Activated CD8-positive, alpha-beta memory T cell treated with anti-CD3 and anti-CD28 coated beads for 36 hours (primary cell): ENCODE data around the gene MTMR10. TPM values are rescaled to one million over a fixed set of nuclear protein-coding genes. Genes with fewer than 3 reads are reported as not detected.

Experiments used
- CTCF ChIA-PET: fragments of 350-600 bp; sonication (Branson Sonifier 250); formaldehyde crosslinking; loops from one replicate; lab custom pipeline; 2021; ENCODE audit warnings: antibody characterized with exemption; lab: Charles Lee
- POLR2A ChIA-PET: fragments of 350-600 bp; sonication (Branson Sonifier 250); formaldehyde crosslinking; loops from one replicate; lab custom pipeline; 2021; ENCODE audit warnings: antibody characterized with exemption; lab: Charles Lee
- total RNA-seq, 2 experiments: library from RNA; stranded (reverse); gene quantifications; one replicate each; pipeline ENCODE4 v1.2.3, GENCODE V29; 2021

The MTMR10 gene
- total RNA-seq, 2 experiments from 2014 or later = 15.6 to 15.8 TPM

GRCh38 chr15:31016446-31016915, 25.1 kb upstream of the MTMR10 start:
- ChIA-PET CTCF (interaction anchor here (0.6 kb wide), 1 partner anchor 153 kb away, joined by 4 read pairs; no protein-coding TSS in a partner anchor), POLR2A (no interaction called here)

GRCh38 chr15:31014608-31014925, 23.1 kb upstream of the MTMR10 start:
- CTCF ChIA-PET = interaction anchor here (0.6 kb wide), 1 partner anchor 17 kb away, joined by 3 read pairs; no protein-coding TSS in a partner anchor
- POLR2A ChIA-PET = no interaction called here

DNA sequence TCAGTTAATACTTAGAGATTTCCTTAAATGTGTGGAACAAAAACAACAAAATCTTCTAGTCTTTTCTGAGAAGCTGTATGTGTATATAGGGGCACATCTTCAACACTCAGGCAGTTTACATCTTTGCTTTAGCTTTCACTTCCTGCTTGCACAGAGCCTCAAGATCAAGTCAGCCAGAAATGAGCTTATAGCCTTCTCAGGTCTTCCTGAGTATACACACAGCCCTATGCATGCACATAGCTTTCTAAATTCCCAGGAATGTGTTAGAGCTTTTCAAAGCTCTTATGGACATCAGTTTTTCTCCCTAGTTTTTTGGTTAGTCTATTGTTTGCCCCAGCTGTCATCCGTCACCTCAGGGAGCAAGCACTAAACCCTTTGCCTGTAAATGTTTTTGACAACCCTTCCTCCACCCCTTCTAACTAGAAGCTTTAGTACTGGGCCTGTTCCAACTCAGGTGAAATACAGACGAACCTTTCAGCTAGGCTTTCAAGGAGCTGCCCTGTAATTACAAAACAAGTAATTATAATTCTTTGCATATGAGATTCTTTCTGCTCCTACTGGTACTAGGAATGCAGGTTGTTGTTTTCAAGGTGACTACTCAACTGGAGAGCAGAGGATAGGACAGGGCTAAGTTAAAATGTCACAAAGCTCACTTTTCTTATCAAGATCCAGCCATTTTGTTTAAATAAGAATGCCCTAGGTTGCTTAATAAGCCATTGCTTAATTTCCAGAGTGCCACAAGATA, 22.6 kb upstream of the MTMR10 start:
- ChIA-PET CTCF (interaction anchor here (0.6 kb wide), 1 partner anchor 18 kb away, joined by 3 read pairs; no protein-coding TSS in a partner anchor), POLR2A (no interaction called here)

DNA sequence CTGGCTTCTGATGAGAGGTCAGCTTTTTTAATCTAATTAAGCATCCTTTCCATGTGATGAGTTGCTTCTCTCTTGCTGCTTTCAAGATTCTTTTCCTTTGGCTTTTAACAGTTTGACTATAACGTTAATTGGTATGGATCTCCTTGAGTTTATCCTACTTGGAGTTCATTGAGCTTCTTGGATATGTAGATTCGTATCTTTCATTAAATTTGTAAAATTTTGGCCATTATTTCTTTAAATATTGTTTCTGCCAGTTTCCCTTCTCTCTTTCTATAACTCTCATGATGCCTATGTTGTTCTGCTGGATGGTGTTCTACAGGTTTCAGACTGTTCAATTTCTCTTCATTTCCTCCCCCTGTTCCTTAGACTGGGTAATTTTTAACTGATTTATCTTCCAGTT, 21.0 kb upstream of the MTMR10 start:
- ChIA-PET CTCF (no interaction called here), POLR2A (no interaction called here)

DNA sequence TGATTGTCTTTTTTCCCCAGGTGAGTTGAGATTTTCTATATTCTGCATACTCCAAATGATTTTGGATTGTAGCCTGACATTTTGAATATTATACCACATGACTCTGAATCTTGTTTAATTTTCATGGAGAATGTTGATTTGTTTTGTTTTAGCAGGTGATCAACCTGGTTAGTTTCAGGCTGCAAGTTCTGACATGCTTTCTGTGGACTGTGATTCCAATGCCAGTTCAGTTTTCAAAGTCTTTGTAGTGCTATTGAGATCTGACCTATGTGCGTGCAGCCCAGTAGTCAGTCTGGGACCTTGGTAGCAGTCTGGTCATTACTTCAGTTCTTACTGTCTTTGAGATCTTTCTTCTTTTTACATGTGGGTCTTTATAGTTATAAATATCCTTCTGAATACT, 18.6 kb upstream of the MTMR10 start:
- ChIA-PET CTCF (no interaction called here), POLR2A (no interaction called here)

GRCh38 chr15:31005660-31006059, 14.2 kb upstream of the MTMR10 start:
- POLR2A ChIA-PET = no interaction called here
- CTCF ChIA-PET = no interaction called here

DNA sequence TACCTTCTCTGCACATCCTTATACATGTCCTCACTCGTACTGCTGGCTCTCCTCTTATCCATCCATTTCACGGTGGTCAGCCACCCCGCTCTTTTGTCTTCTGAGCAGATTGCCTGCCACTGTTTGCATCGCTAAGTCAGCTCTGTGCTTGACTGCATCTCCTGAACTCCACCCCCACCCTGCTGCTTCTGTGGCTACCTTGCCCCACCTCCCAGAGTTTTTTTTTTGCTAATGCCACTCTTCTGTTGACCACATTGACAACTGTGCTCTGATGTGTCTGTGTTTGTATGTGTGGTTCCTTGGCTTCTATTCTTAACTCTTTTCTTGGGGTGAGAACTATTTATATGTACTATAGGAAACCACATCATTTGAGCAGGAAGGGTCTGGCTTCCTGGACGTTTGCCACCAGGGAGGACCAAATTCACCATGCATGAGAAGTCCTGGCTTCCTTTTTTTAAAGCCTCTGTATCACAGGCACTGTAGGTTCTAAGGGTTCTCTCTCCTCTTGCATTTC, 12.8 kb upstream of the MTMR10 start:
- POLR2A ChIA-PET = no interaction called here
- CTCF ChIA-PET = no interaction called here

- CTCF ChIA-PET = no interaction called here
- POLR2A ChIA-PET = no interaction called here
These were observed 10.3 kb upstream of the MTMR10 start for GRCh38 chr15:31001702-31002101.

- POLR2A ChIA-PET = no interaction called here
- CTCF ChIA-PET = no interaction called here
These were observed 8.3 kb upstream of the MTMR10 start for GRCh38 chr15:30999729-31000128.

GRCh38 chr15:30997270-30997669, 5.8 kb upstream of the MTMR10 start:
- POLR2A ChIA-PET = no interaction called here
- CTCF ChIA-PET = no interaction called here

DNA sequence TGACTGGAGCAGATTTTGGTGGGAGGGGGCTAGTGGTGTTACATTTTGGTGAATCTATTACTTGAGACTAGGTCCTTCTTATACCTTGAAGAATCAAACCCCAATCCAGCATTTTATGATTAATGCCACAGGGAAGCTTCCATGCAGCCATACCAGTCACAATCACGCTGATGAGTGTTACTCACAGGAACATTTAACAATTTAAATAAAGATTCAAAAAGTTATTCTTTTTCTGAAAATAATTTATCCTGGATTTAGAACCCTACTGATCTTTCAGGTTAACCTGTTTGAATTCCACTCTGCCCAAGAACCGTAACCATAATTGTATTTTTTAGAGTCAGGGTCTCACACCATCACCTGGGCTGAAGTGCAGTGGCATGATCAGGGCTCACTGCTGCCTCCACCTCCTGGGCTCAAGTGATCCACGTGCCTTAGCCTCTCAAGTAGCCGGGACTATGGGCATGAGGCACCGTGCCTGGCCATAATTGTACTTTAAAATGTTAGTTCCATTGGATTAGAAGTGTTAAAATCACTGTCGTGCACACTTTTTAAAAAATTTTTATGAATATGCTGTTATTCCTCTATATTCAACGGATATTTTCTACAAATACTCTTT, 929 bp upstream of the MTMR10 start:
- POLR2A ChIA-PET = interaction anchor here (0.7 to 1.3 kb wide), 2 partner anchors 10 to 466 kb away, joined by 3 read pairs; no protein-coding TSS in a partner anchor
- CTCF ChIA-PET = no interaction called here

DNA sequence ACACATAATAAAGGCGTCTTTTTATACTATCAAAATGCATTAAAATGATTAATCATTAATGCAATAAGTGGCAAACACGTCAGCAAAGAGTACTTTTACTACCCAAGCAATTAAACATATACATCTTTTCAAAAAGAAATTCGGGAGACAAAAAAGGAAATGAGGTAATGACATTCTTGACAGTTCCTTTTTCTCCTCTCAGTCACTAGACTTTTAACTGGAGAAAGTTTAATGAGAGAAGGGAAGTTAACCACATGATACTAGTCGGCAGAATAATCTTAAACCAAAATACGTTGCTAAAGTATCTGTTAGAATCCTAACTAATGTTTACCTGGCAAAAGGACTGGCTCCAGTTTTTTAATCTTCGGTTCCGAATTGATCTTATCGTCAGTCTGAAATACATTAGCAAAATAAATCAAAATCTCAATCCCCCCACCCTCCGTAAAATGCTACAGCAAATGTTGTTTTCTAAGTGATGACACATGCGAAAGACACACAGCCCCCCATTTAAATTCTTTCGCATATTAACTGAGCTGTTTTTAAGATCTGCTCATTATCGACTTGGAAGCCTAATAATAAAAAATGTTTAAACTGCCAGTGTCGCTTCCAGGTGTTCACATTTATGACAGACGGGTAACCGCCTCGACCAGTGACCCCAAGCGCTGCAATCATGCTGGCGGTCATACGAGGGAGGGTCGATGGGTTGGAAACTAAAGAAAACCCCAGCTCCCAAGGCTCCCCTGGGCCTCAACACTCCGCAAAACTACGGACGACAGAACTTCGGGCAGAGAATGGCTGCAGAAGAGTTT, 778 bp downstream of the MTMR10 start:
- POLR2A ChIA-PET = interaction anchor here (0.9 kb wide), 1 partner anchor 482 kb away, joined by 8 read pairs; no protein-coding TSS in a partner anchor
- CTCF ChIA-PET = no interaction called here

DNA sequence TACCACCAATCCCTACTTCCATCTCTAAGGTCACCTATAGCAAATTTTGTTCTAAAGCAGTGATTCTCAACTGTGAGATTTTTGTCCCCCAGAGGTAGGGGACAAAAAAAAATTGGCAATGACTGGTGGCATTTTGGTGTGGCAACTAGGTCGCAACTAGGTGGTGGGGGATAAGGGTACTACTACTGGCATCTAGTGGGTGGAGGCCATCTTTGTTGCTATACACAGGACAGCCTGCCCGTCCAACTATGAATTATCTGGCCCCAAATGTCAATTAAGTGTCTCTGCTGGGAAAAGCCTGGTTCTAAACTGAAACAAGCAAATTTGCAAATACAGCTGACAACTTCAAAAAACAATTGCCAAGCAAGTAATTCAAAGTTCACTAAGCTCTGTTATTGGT, 1.4 kb downstream of the MTMR10 start:
- ChIA-PET POLR2A (no interaction called here), CTCF (no interaction called here)

DNA sequence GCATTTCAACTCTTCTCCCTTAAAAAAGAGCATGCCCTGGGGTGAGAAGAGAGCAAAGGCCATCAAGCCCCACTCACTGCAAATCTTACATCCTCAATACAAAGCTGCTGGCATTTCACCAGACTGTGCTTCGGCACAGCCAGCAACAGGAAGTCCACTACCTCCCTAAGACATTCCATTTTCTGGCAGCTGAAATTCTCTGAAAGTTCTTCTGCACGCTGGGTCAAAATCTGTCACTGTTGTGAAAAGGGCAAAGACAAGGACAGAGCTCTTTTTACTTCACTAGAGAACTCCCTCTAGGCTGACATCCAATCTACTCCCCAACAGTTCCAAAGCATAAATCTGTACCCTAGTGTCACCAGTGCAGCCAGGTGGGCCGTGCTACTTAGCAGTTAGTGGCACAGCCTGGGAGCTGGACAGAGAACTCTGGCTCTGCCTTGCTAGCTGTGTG, 6.3 kb downstream of the MTMR10 start:
- ChIA-PET CTCF (interaction anchor here (1.7 kb wide), 1 partner anchor 144 kb away, joined by 4 read pairs; no protein-coding TSS in a partner anchor), POLR2A (no interaction called here)

DNA sequence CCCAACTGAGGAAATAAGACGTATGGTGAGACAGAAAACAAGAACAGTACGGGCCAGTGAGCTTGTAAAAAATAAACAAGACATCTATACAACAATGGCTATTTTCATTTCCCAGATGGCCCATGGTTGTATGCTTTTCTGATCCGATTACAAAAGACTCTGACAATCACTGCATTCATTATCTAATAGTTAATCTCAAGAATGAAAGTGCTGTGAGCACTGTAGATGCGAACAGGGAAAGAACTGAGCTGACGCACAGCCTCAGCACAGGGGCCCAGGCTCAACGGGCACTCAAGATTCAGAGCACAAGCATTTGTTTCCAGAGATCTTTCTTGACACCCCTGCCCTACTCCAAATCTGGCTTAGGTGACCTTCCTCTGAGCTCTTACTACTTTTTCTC, 6.9 kb downstream of the MTMR10 start:
- ChIA-PET POLR2A (no interaction called here), CTCF (interaction anchor here (1.7 kb wide), 1 partner anchor 145 kb away, joined by 4 read pairs; no protein-coding TSS in a partner anchor)

- POLR2A ChIA-PET = no interaction called here
- CTCF ChIA-PET = interaction anchor here (1.7 kb wide), 1 partner anchor 145 kb away, joined by 4 read pairs; no protein-coding TSS in a partner anchor
These were observed 7.3 kb downstream of the MTMR10 start for GRCh38 chr15:30984118-30984517.

GRCh38 chr15:30979457-30979856, 12.0 kb downstream of the MTMR10 start:
- POLR2A ChIA-PET = interaction anchor here (0.7 kb wide), 1 partner anchor 47 kb away, joined by 3 read pairs; no protein-coding TSS in a partner anchor
- CTCF ChIA-PET = no interaction called here

DNA sequence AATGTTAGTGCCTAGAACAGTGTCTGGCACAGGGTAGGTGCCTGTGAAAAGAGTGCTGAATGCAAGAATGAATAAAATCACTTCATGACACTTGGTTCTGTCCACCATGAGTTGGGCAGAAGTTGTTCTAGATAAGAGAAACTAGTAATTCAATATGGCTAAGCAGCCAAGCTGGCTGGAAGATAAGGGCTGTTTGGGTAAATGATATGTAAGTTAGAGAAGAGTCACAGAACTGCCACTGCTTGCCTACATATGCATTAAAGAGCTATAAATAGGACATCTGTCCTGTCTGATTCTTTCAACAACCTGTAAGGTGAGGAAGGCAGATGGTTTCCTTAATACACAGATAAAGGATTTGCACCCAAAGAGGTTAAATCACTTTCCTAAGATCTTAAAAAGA, 13.1 kb downstream of the MTMR10 start:
- ChIA-PET CTCF (no interaction called here), POLR2A (no interaction called here)

GRCh38 chr15:30974112-30974511, 17.3 kb downstream of the MTMR10 start:
- POLR2A ChIA-PET = no interaction called here
- CTCF ChIA-PET = no interaction called here
